NCI-H2029 (cell line): Measurements from ENCODE around the gene ASIC3.

Experiments used
- DNase-seq: peaks from one replicate; lab custom pipeline; 2025; lab: John Stamatoyannopoulos, UW

ASIC3 gene

DNA sequence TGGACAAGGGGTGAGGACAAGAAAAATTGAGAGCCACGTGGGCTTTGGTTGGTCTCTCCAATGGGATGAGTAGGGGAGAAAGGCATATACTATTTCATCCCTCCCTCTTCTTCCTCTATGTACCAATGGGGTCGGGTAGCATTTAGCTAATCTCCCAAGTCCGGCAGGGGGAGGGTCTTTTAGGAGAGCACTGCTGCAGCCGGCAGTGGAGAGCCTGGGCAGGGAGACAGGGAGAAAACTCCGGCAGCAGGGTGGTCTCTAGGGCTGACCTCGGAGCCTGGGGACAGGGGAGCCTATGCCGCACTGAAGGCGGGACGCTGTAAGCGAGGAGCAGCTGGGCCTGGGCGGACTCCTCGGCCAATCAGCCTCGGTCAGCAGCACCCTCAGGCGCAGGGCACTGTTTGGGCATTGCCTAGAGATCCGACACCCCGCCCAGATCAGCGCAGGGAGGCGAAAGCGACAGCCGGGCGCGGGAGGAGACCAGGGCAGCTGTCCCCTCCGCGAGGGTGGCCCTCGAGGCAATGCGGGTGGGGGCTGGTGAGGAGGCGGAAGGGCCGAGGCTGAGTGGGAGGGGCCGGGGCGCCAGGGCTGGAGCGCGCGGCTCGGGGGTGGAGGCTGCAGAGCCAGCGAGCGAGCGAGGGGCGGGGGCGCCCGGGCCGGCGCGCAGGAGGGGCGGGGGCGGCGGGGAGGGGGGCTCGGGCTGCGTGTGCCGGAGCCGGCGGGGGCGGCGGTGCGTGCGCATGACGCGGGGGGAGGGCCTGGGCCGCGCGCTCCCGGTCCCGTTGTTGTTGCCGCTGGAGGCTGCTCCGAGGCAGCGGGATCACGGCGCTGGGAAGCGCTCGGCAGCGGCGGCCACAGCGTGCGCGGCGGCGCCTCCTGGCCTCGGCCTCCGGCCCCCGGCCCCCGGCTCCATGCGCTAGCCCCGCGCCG is 37.6 kb downstream of the ASIC3 start, which contains the start of gene AGAP3:
TSS of gene AGAP3 (plus strand) at position 785 of the 930 bp plus-strand sequence. CDS start 267 bp downstream, outside the sequence.
- DNase-seq: peak; percentile 73

- DNase-seq: no peak
Measured at GRCh38 chr7:151086802-151087244, 38.5 kb downstream of the ASIC3 start.

DNA sequence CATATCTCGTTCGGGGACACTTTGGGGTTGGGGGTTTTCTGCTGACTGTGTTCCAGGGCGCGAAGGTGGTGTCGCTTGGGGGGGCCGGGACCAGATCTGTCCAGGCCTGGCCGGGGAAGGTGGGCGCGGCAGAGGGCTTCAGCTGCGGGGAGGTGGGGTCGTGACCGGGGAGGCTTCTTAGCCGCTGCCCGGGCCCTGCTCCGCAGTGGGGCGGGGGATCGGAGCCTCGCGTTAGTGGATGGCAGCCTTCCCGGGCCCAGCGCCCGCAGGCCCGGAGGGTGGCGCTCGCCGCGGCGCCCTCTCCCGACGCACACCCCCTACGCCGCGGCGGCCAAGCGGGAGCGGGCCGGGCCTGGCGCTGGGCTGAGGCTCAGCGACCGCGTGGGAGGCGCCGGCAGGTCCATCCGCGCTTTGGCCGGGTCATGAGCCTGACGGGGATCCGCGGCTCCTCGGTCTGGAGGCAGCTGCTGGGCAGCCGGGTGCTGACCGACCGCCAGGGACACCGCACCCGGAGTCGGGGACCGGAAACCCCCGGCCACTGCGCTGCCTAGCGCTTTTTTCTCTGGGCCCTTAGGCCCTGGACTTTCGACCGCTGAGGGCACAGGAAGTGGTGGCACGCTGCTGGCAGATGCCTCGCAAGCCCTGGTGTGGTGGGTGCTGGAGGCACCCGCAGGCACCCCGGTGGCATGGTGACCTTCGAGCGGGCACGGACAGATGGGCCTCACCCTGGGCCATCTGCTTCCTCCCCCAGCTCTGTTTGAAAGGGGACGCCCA is 39.1 kb downstream of the ASIC3 start:
- peak; percentile 19 for DNase-seq

GRCh38 chr7:151088019-151088855 is 39.9 kb downstream of the ASIC3 start:
- no peak for DNase-seq

GRCh38 chr7:151088856-151089699 is 40.7 kb downstream of the ASIC3 start:
- no peak for DNase-seq

- DNase-seq: no peak
Measured at GRCh38 chr7:151089893-151090730, 41.8 kb downstream of the ASIC3 start.

GRCh38 chr7:151091003-151091402 is 42.7 kb downstream of the ASIC3 start:
- no peak for DNase-seq

DNA sequence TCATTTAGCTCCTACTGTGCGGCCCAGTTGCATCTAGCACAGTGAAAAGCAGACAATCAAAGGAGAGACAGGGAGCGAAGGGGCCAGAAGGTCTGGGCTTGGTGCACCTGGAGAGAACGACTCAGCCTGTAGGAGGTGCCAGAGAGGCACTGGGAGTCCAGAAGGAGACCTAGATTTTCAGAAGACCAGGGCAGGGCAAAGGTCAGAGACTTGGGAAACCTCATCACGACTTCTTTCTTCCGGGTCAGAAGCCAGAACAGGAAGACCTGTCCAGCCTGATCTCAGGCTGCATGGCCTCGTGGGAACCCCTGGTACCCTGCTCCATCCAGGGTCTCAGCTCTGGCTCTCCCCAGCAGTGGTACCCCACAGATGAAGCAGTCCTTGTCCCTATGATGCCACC is 43.1 kb downstream of the ASIC3 start:
- no peak for DNase-seq

DNA sequence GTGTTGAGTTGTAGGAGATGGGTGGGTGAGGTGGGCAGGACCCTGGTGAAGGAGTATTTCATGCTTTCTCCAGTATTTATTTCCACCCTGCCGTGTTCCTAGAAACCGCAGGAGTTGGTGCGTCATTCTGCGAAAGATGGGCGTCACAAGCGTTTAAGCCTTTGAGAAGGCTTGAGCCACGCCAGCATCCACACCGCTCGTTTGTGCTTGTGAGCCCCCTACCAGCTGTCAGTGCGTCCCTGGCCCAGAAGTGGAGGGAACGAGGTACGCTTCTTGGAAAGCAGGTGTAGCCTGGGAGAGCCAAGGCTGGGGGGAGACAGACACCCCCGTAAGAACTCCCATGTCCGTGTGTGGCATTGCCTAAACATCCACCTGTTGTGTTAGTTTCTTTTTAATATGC is 43.7 kb downstream of the ASIC3 start:
- DNase-seq: no peak

GRCh38 chr7:151093748-151094147 is 45.4 kb downstream of the ASIC3 start:
- DNase-seq: no peak

- DNase-seq: no peak
Measured at GRCh38 chr7:151094675-151095074, 46.3 kb downstream of the ASIC3 start.

DNA sequence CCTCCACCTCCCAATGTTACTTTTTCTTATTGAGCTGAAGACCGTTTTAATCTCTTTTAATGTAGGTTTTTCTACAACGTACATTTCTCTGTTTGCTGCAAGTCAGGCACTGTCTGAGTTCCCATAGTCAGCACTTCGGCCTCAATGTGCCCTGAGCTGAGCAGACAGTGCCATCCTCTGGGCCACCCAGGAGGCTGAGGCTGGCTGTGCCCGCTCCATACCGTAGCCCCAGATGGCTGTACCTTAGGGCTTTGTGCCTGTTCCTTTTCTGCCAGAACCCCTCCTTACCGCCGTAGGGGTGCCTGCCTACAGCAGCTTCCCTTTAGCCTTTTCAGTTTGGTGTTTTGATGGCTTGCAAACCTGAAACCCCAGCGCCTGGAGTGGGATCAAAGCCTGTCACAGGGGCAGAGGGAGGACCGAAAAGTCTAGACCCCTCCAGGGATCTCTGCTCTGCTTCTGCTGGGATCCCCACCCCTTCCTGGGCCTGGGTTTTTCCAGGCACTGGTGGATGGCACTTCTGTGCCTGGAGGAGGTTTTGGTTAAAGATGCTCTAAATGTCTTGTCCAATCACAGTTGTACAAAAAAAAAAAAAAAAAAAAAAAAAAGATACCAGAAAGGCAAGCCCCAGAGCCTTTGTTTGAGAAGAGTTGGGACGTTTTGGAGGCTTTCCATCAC is 46.9 kb downstream of the ASIC3 start:
- no peak for DNase-seq

DNA sequence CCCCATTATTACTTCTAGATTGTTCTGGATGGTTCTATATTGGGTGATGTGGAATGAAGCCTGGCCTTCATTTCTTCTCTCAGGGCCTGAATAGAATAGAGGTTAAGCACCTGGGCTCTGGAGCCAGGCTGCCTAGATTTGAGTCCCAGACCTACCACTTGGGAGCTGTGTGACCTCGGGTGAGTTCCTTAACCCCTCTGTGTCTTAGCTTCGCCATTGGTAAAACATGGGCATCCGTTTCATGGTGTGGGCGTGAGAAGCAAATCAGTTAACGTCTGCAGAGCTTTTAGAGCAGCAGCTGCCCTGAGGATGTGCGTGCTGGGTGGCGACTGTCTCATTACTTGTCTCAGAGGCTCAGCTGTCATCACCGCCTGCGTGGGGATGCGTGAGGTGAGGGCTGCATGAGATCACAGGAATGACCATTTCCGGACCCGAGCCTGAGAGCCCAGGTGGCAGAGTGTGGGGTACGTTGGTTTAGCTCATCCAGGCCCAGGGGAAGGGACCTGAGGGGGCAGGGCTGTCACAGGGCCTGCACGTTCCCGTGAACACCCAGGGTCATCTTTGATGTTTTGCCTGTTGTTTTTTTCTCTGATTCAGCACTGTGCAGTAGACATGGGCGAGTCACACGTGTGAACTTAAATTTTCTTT is 47.6 kb downstream of the ASIC3 start:
- DNase-seq: no peak

GRCh38 chr7:151099486-151100211 is 51.3 kb downstream of the ASIC3 start:
- DNase-seq: no peak

GRCh38 chr7:151100921-151101320 is 52.6 kb downstream of the ASIC3 start:
- DNase-seq: no peak

DNA sequence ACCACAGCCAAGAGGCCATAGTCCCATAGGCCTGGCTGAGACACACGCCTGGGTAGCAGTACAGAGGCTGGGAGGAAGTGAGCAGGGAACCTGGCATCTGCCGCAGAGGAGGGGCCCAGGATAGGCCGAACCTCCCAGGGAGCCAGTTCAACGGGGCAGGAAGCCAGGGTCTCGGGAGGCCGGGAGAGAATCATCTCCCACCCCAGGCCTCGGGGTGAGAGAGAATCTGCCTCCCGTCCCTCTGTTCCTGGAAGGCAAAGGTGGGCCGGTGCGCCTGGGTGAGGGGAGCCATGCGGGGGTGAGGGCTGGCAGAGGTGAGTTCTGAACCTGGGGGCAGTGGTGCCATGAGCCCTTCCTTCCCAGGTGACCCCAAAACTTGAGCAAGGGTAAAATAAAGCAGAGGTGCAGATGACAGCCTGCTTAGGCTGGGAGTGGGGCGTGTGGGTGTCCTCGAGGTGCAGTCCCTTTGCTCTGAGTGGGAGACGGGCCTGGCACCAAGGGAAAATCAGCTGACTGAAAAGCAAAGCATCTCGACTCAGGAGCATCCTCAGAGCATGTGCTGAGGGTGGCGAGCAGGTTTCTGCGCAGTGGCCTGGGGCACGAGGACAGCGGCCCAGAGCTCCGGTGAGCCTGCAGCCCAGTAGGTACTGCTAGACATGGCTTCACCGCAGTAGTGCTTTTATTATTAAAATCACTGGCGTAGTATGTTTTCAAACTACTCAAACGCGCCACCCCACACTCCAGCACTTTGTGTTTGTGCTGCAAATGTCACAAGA is 53.5 kb downstream of the ASIC3 start:
- DNase-seq: no peak
